ENCODE data around the gene VPS33A. TPM values are rescaled to one million over a fixed set of nuclear protein-coding genes. Genes with fewer than 3 reads are reported as not detected.

The VPS33A gene
- total and polyA plus RNA-seq, 2 donors (not counting 3 experiments of a cell fraction or from before 2014, with no cell fraction given), result 12.1 to 23.1 TPM

- no peaks in the 10 kb centered on the region for H4K20me1 ChIP-seq (replicated peaks; ENCODE audit: control insufficient read depth, extremely low read depth, insufficient read depth, low read length)
- TF ChIP-seq POLR2A (IDR thresholded peaks at IDR 0.05; ENCODE audit: low read depth, low read length) (no peak), POLR2AphosphoS5 (IDR thresholded peaks at IDR 0.05; ENCODE audit: insufficient read depth, low read depth, low read length) (no peak), GATA2 (IDR thresholded peaks at IDR 0.05; ENCODE audit: insufficient read depth, insufficient read length, low read depth, low read length) (no peak)
- TF ChIP-seq, protein P1, sequence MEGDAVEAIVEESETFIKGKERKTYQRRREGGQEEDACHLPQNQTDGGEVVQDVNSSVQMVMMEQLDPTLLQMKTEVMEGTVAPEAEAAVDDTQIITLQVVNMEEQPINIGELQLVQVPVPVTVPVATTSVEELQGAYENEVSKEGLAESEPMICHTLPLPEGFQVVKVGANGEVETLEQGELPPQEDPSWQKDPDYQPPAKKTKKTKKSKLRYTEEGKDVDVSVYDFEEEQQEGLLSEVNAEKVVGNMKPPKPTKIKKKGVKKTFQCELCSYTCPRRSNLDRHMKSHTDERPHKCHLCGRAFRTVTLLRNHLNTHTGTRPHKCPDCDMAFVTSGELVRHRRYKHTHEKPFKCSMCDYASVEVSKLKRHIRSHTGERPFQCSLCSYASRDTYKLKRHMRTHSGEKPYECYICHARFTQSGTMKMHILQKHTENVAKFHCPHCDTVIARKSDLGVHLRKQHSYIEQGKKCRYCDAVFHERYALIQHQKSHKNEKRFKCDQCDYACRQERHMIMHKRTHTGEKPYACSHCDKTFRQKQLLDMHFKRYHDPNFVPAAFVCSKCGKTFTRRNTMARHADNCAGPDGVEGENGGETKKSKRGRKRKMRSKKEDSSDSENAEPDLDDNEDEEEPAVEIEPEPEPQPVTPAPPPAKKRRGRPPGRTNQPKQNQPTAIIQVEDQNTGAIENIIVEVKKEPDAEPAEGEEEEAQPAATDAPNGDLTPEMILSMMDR (IDR thresholded peaks at IDR 0.05; ENCODE audit: extremely low read depth in 1 of 2, insufficient read depth in 1 of 2, low read depth in 1 of 2, low read length in 2 of 2), result no peak
- H3K4me2 ChIP-seq (ENCODE audit: insufficient read depth, low read length), result no peak overlapping the region
- dilution Hi-C loops (cut with MboI; ENCODE audit: extremely low pct_ligation_motif_present, low sequenced_read_pairs), result no loop called here
- no peaks in the 10 kb centered on the region for H3K79me2 ChIP-seq (ENCODE audit: control insufficient read depth, insufficient read depth, low read length)
- H3K4me1 ChIP-seq (ENCODE audit: control insufficient read depth, extremely low read depth, insufficient read depth, low read length), result no peaks in the 10 kb centered on the region
- H3K9ac ChIP-seq (replicated peaks; ENCODE audit: extremely low read depth, insufficient read depth, low read length), result no peak overlapping the region
- no peak overlapping the region for H3K27ac ChIP-seq (ENCODE audit: insufficient read depth, low read depth, low read length)
- ChIA-PET CTCF (interaction anchor here (1.4 kb wide), 2 partner anchors 9 to 13 kb away, joined by 3 to 4 read pairs; no protein-coding TSS in a partner anchor), POLR2A (no interaction called here)
- no peak overlapping the region for H3K4me3 ChIP-seq (replicated peaks in 1 of 3; ENCODE audit: insufficient read depth in 1 of 3, low read depth in 1 of 3, low read length in 3 of 3)
- peaks cover 11 to 29% of the 10 kb centered on the region in 2 experiments for H3K36me3 ChIP-seq (ENCODE audit: control insufficient read depth in 2 of 2, extremely low read depth in 1 of 2, insufficient read depth in 2 of 2, low read length in 2 of 2)
- no peak overlapping the region for H2AFZ ChIP-seq (ENCODE audit: low read depth, low read length)
- intact Hi-C loops (cut with micrococcal nuclease), result no loop called here
- no peak for DNase-seq (ENCODE audit: low read depth, low spot score)
- H3K9me1 ChIP-seq (replicated peaks; ENCODE audit: control insufficient read depth, extremely low read depth, insufficient read depth, low read length), result no peaks in the 10 kb centered on the region
- no peaks in the 10 kb centered on the region for H3K27me3 ChIP-seq (ENCODE audit: control insufficient read depth in 2 of 2, insufficient read depth in 2 of 2, low read length in 2 of 2)
- FAIRE-seq, result no peak
- BruUV-seq (replicated peaks), result no TSS peak
- H3K9me3 ChIP-seq (replicated peaks; ENCODE audit: control insufficient read depth, insufficient read depth, low read length), result no peaks in the 10 kb centered on the region
These were observed 43.3 kb upstream of the VPS33A start for GRCh38 chr12:122309564-122310121.

- intact Hi-C loops (cut with micrococcal nuclease) (no loop called here), dilution Hi-C loops (cut with MboI; ENCODE audit: extremely low pct_ligation_motif_present, low sequenced_read_pairs) (no loop called here)
- Histone ChIP-seq H3K9me1 (replicated peaks; ENCODE audit: control insufficient read depth, extremely low read depth, insufficient read depth, low read length) (no peaks in the 10 kb centered on the region), H3K4me1 (ENCODE audit: control insufficient read depth, extremely low read depth, insufficient read depth, low read length) (no peaks in the 10 kb centered on the region), H3K27me3 (ENCODE audit: control insufficient read depth in 2 of 2, insufficient read depth in 2 of 2, low read length in 2 of 2) (no peaks in the 10 kb centered on the region), H3K9ac (replicated peaks; ENCODE audit: extremely low read depth, insufficient read depth, low read length) (no peak overlapping the region), H3K36me3 (ENCODE audit: control insufficient read depth in 2 of 2, extremely low read depth in 1 of 2, insufficient read depth in 2 of 2, low read length in 2 of 2) (peaks cover 11 to 26% of the 10 kb centered on the region in 2 experiments), H3K9me3 (replicated peaks; ENCODE audit: control insufficient read depth, insufficient read depth, low read length) (no peaks in the 10 kb centered on the region), H3K4me3 (replicated peaks in 1 of 3; ENCODE audit: insufficient read depth in 1 of 3, low read depth in 1 of 3, low read length in 3 of 3) (no peak overlapping the region), H3K4me2 (ENCODE audit: insufficient read depth, low read length) (no peak overlapping the region), H3K27ac (ENCODE audit: insufficient read depth, low read depth, low read length) (no peak overlapping the region), H2AFZ (ENCODE audit: low read depth, low read length) (no peak overlapping the region), H4K20me1 (replicated peaks; ENCODE audit: control insufficient read depth, extremely low read depth, insufficient read depth, low read length) (no peaks in the 10 kb centered on the region), H3K79me2 (ENCODE audit: control insufficient read depth, insufficient read depth, low read length) (no peaks in the 10 kb centered on the region)
- FAIRE-seq, result no peak
- BruUV-seq (replicated peaks), result no TSS peak
- ChIA-PET CTCF (interaction anchor here (1.2 to 1.4 kb wide), 3 partner anchors 10 to 27 kb away, joined by 3 to 4 read pairs (median 3); no protein-coding TSS in a partner anchor), POLR2A (no interaction called here)
- no peak for TF ChIP-seq MYC (IDR thresholded peaks at IDR 0.05; ENCODE audit: low read depth, low read length)
- TF ChIP-seq GATA2 (IDR thresholded peaks at IDR 0.05; ENCODE audit: insufficient read depth, insufficient read length, low read depth, low read length), result no peak
- no peak for TF ChIP-seq JUN (IDR thresholded peaks at IDR 0.05; ENCODE audit: borderline replicate concordance, insufficient read depth, insufficient read length, low read depth)
- TF ChIP-seq, protein P2, sequence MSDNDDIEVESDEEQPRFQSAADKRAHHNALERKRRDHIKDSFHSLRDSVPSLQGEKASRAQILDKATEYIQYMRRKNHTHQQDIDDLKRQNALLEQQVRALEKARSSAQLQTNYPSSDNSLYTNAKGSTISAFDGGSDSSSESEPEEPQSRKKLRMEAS (IDR thresholded peaks at IDR 0.05; ENCODE audit: insufficient read depth, insufficient read length), result no peak
- no peak for TF ChIP-seq POLR2A (IDR thresholded peaks at IDR 0.05; ENCODE audit: low read depth, low read length)
- TF ChIP-seq, protein P1 (IDR thresholded peaks at IDR 0.05; ENCODE audit: extremely low read depth in 1 of 2, insufficient read depth in 1 of 2, low read depth in 1 of 2, low read length in 2 of 2), result no peak
- no peak for TF ChIP-seq EZH2 (IDR thresholded peaks at IDR 0.05; ENCODE audit: borderline replicate concordance, low read depth, low read length, severe bottlenecking)
- no peak for TF ChIP-seq POLR2AphosphoS5 (IDR thresholded peaks at IDR 0.05; ENCODE audit: insufficient read depth, low read depth, low read length)
- TF ChIP-seq FOS (IDR thresholded peaks at IDR 0.05; ENCODE audit: borderline replicate concordance, insufficient read depth, low read length), result no peak
- no peak for DNase-seq (ENCODE audit: low read depth, low spot score)
These were observed 42.5 kb upstream of the VPS33A start for GRCh38 chr12:122308811-122309210.
